ENCODE data around the gene FPGS.
A peak's percentile ranks its signal among the peaks of the same experiment; 100 is the strongest.

Gene FPGS

DNA sequence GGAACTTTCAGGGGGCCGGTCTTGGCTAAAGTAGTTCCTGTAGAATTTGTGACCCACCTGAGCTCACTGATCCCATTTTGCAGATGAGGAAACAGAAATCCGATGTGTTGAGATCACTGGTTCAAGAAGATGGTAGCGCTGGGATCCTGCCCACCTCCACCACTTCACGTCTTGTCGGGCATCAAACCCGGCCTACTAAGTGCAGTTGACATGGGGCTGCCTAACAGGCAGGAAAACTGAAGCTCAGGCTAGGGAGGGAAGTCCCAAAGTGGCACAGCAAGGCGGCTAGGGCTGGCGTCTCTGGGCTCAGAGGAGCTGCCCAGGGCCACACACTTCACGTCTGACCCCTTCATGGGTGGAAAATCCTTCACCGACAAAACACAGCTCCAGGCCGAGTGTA is 52.3 kb downstream of the FPGS start:
- H3K36me3 ChIP-seq (ENCODE audit: low read depth) = no peaks in the 10 kb centered on the region; the same call in 1 of the 2 replicates
- TF ChIP-seq, protein P1, sequence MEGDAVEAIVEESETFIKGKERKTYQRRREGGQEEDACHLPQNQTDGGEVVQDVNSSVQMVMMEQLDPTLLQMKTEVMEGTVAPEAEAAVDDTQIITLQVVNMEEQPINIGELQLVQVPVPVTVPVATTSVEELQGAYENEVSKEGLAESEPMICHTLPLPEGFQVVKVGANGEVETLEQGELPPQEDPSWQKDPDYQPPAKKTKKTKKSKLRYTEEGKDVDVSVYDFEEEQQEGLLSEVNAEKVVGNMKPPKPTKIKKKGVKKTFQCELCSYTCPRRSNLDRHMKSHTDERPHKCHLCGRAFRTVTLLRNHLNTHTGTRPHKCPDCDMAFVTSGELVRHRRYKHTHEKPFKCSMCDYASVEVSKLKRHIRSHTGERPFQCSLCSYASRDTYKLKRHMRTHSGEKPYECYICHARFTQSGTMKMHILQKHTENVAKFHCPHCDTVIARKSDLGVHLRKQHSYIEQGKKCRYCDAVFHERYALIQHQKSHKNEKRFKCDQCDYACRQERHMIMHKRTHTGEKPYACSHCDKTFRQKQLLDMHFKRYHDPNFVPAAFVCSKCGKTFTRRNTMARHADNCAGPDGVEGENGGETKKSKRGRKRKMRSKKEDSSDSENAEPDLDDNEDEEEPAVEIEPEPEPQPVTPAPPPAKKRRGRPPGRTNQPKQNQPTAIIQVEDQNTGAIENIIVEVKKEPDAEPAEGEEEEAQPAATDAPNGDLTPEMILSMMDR (IDR thresholded peaks at IDR 0.05; ENCODE audit: poor library complexity, severe bottlenecking) = no peak
- ATAC-seq (ENCODE audit: low read depth) = no peak
- peaks cover 2% of the 10 kb centered on the region for H3K9me3 ChIP-seq (ENCODE audit: severe bottlenecking)
- no peaks in the 10 kb centered on the region for H3K27me3 ChIP-seq (ENCODE audit: insufficient read depth, poor library complexity, severe bottlenecking)
- no peaks in the 10 kb centered on the region for H3K4me1 ChIP-seq (ENCODE audit: insufficient read depth, poor library complexity, severe bottlenecking)
- H3K27ac ChIP-seq (ENCODE audit: poor library complexity, severe bottlenecking) = peak overlapping the region; percentile 36
- no peak overlapping the region for H3K4me3 ChIP-seq (ENCODE audit: severe bottlenecking)
- no peak for DNase-seq (ENCODE audit: low spot score)

DNA sequence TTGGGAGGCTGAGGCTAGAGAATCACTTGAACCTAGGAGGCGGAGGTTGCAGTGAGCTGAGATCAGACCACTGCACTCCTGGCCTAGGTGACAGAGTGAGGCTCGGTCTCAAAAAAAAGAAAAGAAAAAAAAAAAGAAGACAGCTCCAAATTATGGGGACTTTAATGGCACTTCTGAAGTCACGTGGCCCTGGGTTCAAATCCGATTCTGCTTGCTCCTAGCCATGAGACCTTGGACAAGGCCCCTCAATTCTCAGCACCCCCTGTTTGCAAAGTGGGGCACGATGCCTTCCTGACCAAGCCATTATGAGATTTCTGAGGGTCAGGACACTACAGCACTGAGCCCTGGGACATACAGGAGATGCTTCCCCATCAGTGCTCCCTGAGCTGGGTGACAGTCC is 52.8 kb downstream of the FPGS start:
- Histone ChIP-seq H3K4me3 (ENCODE audit: severe bottlenecking) (no peak overlapping the region), H3K27me3 (ENCODE audit: insufficient read depth, poor library complexity, severe bottlenecking) (no peaks in the 10 kb centered on the region), H3K4me1 (ENCODE audit: insufficient read depth, poor library complexity, severe bottlenecking) (no peaks in the 10 kb centered on the region), H3K9me3 (ENCODE audit: severe bottlenecking) (no peaks in the 10 kb centered on the region), H3K27ac (ENCODE audit: poor library complexity, severe bottlenecking) (no peak overlapping the region), H3K36me3 (ENCODE audit: low read depth) (no peaks in the 10 kb centered on the region; the same call in 1 of the 2 replicates)
- ATAC-seq (ENCODE audit: low read depth) (no peak), DNase-seq (ENCODE audit: low spot score) (no peak)
- TF ChIP-seq, protein P1 (IDR thresholded peaks at IDR 0.05; ENCODE audit: poor library complexity, severe bottlenecking) = no peak

DNA sequence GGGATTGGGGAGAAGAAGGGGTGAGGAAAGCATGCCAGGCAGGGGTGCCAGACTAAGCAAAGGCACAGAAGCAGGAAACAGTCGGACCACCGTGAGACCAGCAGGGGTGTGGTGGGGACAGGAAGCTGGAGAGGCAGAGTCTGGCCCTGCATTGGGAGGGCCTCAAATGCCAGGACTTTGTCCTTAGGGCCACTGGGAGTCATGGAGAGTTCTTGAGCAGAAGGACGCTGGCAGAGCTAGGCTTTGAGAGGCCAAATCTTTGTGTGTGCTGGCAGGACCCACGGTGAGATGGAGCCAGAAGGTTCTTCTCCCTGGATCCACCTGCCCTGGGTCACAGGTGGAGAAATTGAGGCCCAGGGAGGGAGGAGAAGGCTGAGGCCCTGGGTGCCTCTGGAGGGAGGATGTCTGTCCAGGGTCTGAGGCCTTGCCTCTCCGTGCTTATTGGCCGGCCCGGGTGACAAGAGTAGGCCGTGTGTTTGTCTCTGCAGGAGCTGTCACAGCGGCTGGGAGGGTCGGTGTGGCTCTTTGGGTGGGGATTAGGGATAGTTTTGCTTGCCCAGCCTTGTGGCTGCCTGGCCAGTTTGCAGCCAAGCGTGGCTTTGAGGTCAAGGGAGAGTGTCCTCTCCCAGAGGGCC is 53.5 kb downstream of the FPGS start:
- no peaks in the 10 kb centered on the region for H3K27me3 ChIP-seq (ENCODE audit: insufficient read depth, poor library complexity, severe bottlenecking)
- DNase-seq (ENCODE audit: low spot score) = no peak
- no peak for ATAC-seq (ENCODE audit: low read depth)
- no peaks in the 10 kb centered on the region for H3K9me3 ChIP-seq (ENCODE audit: severe bottlenecking)
- H3K4me3 ChIP-seq (ENCODE audit: severe bottlenecking) = no peak overlapping the region
- no peak overlapping the region for H3K27ac ChIP-seq (ENCODE audit: poor library complexity, severe bottlenecking)
- no peaks in the 10 kb centered on the region for H3K4me1 ChIP-seq (ENCODE audit: insufficient read depth, poor library complexity, severe bottlenecking)
- TF ChIP-seq, protein P1 (IDR thresholded peaks at IDR 0.05; ENCODE audit: poor library complexity, severe bottlenecking) = no peak
- no peaks in the 10 kb centered on the region for H3K36me3 ChIP-seq (ENCODE audit: low read depth)

DNA sequence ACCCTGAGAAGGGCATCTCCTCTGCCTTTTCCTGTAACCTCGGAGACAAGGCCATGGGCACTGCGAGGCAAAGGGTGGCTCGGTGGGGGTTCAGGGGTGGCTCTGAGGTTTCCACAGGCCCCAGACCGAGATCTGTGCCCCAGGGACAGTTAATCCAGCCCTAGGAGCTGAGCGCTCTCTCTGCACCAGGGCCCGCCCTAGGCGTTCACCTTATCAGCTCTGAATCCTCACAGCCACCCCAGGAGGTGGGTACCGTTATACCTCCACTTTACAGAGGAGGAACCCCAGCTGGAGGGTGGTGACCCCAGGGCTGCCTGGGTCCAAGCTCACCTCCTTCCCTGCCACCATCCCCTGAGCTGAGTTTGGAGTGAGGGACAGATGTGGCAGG is 54.0 kb downstream of the FPGS start:
- Histone ChIP-seq H3K9me3 (ENCODE audit: severe bottlenecking) (no peaks in the 10 kb centered on the region), H3K27me3 (ENCODE audit: insufficient read depth, poor library complexity, severe bottlenecking) (no peaks in the 10 kb centered on the region), H3K4me1 (ENCODE audit: insufficient read depth, poor library complexity, severe bottlenecking) (no peaks in the 10 kb centered on the region), H3K4me3 (ENCODE audit: severe bottlenecking) (no peak overlapping the region), H3K27ac (ENCODE audit: poor library complexity, severe bottlenecking) (no peak overlapping the region), H3K36me3 (ENCODE audit: low read depth) (no peaks in the 10 kb centered on the region)
- no peak for DNase-seq (ENCODE audit: low spot score)
- TF ChIP-seq, protein P1 (IDR thresholded peaks at IDR 0.05; ENCODE audit: poor library complexity, severe bottlenecking) = no peak
- ATAC-seq (ENCODE audit: low read depth) = no peak

DNA sequence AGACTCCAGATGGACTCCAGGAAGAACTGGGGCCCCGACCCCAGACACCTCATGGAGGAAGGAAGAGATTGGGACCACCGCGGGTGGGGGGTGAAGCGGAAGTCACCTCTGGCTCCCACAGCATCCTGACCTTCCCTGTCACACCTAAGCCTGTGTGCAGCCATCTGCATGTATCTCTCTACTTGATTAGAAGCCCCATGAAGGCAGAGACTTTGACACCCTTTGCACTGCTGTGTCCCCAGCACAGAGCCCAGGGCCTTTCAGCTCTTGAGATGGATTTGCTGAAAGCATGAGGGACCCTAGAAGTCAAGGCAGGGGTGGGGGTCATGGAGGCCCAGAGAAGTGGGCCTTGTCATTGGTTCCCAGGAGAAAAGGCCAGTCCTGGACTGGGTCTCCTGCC is 54.6 kb downstream of the FPGS start:
- ATAC-seq (ENCODE audit: low read depth) (no peak), DNase-seq (ENCODE audit: low spot score) (no peak)
- H3K9me3 ChIP-seq (ENCODE audit: severe bottlenecking) = no peaks in the 10 kb centered on the region
- no peaks in the 10 kb centered on the region for H3K36me3 ChIP-seq (ENCODE audit: low read depth)
- no peak overlapping the region for H3K4me3 ChIP-seq (ENCODE audit: severe bottlenecking)
- no peaks in the 10 kb centered on the region for H3K27me3 ChIP-seq (ENCODE audit: insufficient read depth, poor library complexity, severe bottlenecking)
- H3K4me1 ChIP-seq (ENCODE audit: insufficient read depth, poor library complexity, severe bottlenecking) = no peaks in the 10 kb centered on the region
- TF ChIP-seq, protein P1 (IDR thresholded peaks at IDR 0.05; ENCODE audit: poor library complexity, severe bottlenecking) = no peak
- H3K27ac ChIP-seq (ENCODE audit: poor library complexity, severe bottlenecking) = no peak overlapping the region
